ENCODE results near the gene CSNK1A1L. TPM values are rescaled to one million over a fixed set of nuclear protein-coding genes. Genes with fewer than 3 reads are reported as not detected.

CSNK1A1L gene
- total RNA-seq, 4 donors from 2014 or later, result not detected

Other genes with a start within 250 kb of the CSNK1A1L start
- 100 to 1,000 TPM in 1 of 4 donors, 10 to 100 TPM in 3; 44.0 to 108 (median 69.0) TPM for gene SMAD9, start 185.4 kb downstream of the CSNK1A1L start, total RNA-seq
- gene ALG5, start 106.3 kb downstream of the CSNK1A1L start, total RNA-seq, result 10 to 100 TPM; 17.3 to 28.2 (median 20.4) TPM
- gene EXOSC8, start 104.9 kb downstream of the CSNK1A1L start, total RNA-seq, result 10 to 100 TPM; 17.8 to 23.0 (median 20.3) TPM
- 10 to 100 TPM; 23.0 to 37.4 (median 31.7) TPM for gene SUPT20H, start 46.0 kb downstream of the CSNK1A1L start, total RNA-seq

Measured in esophagus muscularis mucosa (tissue), 4 donors.